Erythroblast (primary cell): Measurements from ENCODE around the gene EGFLAM.
"Not testable (repeated sequence)": the region's sequence is repeated elsewhere in the genome, so short reads cannot be mapped to it uniquely, and the experiment has no call there.

Source experiments
- DNase-seq, 2 experiments: peaks; one replicate each; lab custom pipeline; 2025; lab: John Stamatoyannopoulos, UW
- GATA1 ChIP-seq: IDR thresholded peaks from 2 replicates; pipeline ENCODE4 v1.6.1; 2011; ENCODE audit warnings: low read depth, mild to moderate bottlenecking, control low read depth, low read length, moderate library complexity
- POLR2A ChIP-seq: IDR thresholded peaks from 2 replicates; pipeline ENCODE4 v1.6.1; 2011; ENCODE audit warnings: mild to moderate bottlenecking, low read length

The EGFLAM gene

GRCh38 chr5:38323645-38324295 lies 65.4 kb downstream of the EGFLAM start:
- TF ChIP-seq POLR2A, result no peak
- TF ChIP-seq GATA1, result no peak
- DNase-seq, result no peak

GRCh38 chr5:38329132-38329715 lies 70.9 kb downstream of the EGFLAM start:
- TF ChIP-seq GATA1 (no peak), POLR2A (no peak)
- DNase-seq, result no peak

- no peak for DNase-seq
- TF ChIP-seq POLR2A (no peak), GATA1 (no peak)
These were observed 71.8 kb downstream of the EGFLAM start for GRCh38 chr5:38330207-38330606.

- DNase-seq, result no peak
- no peak for TF ChIP-seq POLR2A
- TF ChIP-seq GATA1, result no peak
These were observed 73.5 kb downstream of the EGFLAM start for GRCh38 chr5:38331831-38332230.

GRCh38 chr5:38333181-38333580 lies 74.8 kb downstream of the EGFLAM start:
- not testable (repeated sequence) for DNase-seq

GRCh38 chr5:38338455-38338854 lies 80.1 kb downstream of the EGFLAM start:
- no peak for DNase-seq
- no peak for TF ChIP-seq POLR2A
- no peak for TF ChIP-seq GATA1

GRCh38 chr5:38339446-38339845 lies 81.1 kb downstream of the EGFLAM start:
- no peak for DNase-seq
- TF ChIP-seq GATA1 (no peak), POLR2A (no peak)

GRCh38 chr5:38341056-38341455 lies 82.7 kb downstream of the EGFLAM start:
- DNase-seq, result no peak
- TF ChIP-seq GATA1 (no peak), POLR2A (no peak)

GRCh38 chr5:38341641-38342040 lies 83.3 kb downstream of the EGFLAM start:
- no peak for TF ChIP-seq POLR2A
- TF ChIP-seq GATA1, result no peak
- DNase-seq, result no peak

- TF ChIP-seq POLR2A, result no peak
- no peak for TF ChIP-seq GATA1
- DNase-seq, result no peak
These were observed 83.9 kb downstream of the EGFLAM start for GRCh38 chr5:38342261-38342660.

- TF ChIP-seq POLR2A, result no peak
- no peak for TF ChIP-seq GATA1
- DNase-seq, result no peak
These were observed 86.5 kb downstream of the EGFLAM start for GRCh38 chr5:38344891-38345290.

- DNase-seq, result no peak
These were observed 88.2 kb downstream of the EGFLAM start for GRCh38 chr5:38346593-38346992.

GRCh38 chr5:38347040-38347763 lies 88.8 kb downstream of the EGFLAM start:
- TF ChIP-seq GATA1 (no peak), POLR2A (no peak)
- DNase-seq, result no peak

More at GRCh38 chr5:38346593-38346992, 88.2 kb downstream of the EGFLAM start:
- no peak for TF ChIP-seq GATA1
- no peak for TF ChIP-seq POLR2A

GRCh38 chr5:38347896-38348295 lies 89.5 kb downstream of the EGFLAM start:
- TF ChIP-seq POLR2A, result no peak
- TF ChIP-seq GATA1, result no peak
- DNase-seq, result no peak

GRCh38 chr5:38360323-38361061 lies 102.1 kb downstream of the EGFLAM start:
- TF ChIP-seq GATA1, result no peak
- no peak for TF ChIP-seq POLR2A
- no peak for DNase-seq
